ENCODE measurements around the gene MEIS2. TPM values are rescaled to one million over a fixed set of nuclear protein-coding genes. Genes with fewer than 3 reads are reported as not detected.

MEIS2 gene
- total RNA-seq, 1 donor from 2014 or later: 20.7 TPM

DNA sequence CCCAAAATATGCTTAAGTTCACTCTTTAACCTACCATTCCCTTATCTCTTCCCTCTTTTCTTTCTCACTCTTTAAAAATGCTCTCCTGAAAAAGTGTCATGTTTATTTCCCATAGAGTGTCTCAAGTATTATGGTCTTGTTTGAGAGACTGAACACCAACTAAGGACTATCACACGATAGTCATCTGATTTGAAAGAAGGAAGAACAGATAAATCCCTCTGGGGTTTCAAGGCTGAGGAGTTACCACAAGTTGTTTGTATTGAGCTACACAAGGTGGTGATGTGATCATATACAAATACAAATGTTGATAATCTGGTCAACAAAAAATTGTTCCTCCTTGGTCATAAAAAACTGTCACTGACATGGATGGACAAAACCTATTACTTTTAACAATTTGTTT is 13.8 kb downstream of the MEIS2 start:
- no peaks in the 10 kb centered on the region for H3K27me3 ChIP-seq (ENCODE audit: low read depth)
- DNase-seq: no peak
- intact Hi-C loops (cut with DNase I): no loop called here
- H3K4me1 ChIP-seq: peaks cover 18% of the 10 kb centered on the region
- ATAC-seq: no peak
- no peaks in the 10 kb centered on the region for H3K9me3 ChIP-seq
- peaks cover 27% of the 10 kb centered on the region for H3K36me3 ChIP-seq
- H3K4me3 ChIP-seq: no peak overlapping the region
- H3K27ac ChIP-seq: no peak overlapping the region
- TF ChIP-seq CTCF (IDR thresholded peaks at IDR 0.05): no peak

GRCh38 chr15:37086120-37086519 is 14.2 kb downstream of the MEIS2 start:
- Histone ChIP-seq H3K36me3 (peaks cover 30% of the 10 kb centered on the region), H3K9me3 (no peaks in the 10 kb centered on the region), H3K27me3 (ENCODE audit: low read depth) (no peaks in the 10 kb centered on the region), H3K4me1 (peaks cover 18% of the 10 kb centered on the region), H3K27ac (no peak overlapping the region), H3K4me3 (no peak overlapping the region)
- DNase-seq: no peak
- TF ChIP-seq CTCF (IDR thresholded peaks at IDR 0.05): no peak
- intact Hi-C loops (cut with DNase I): no loop called here
- no peak for ATAC-seq

GRCh38 chr15:37084602-37085001 is 15.7 kb downstream of the MEIS2 start:
- intact Hi-C loops (cut with DNase I): no loop called here
- no peak for TF ChIP-seq CTCF (IDR thresholded peaks at IDR 0.05)
- no peaks in the 10 kb centered on the region for H3K27me3 ChIP-seq (ENCODE audit: low read depth)
- no peak overlapping the region for H3K27ac ChIP-seq
- peaks cover 30% of the 10 kb centered on the region for H3K36me3 ChIP-seq
- H3K4me3 ChIP-seq: no peak overlapping the region
- DNase-seq (no peak), ATAC-seq (no peak)
- H3K4me1 ChIP-seq: peaks cover 18% of the 10 kb centered on the region
- no peaks in the 10 kb centered on the region for H3K9me3 ChIP-seq

DNA sequence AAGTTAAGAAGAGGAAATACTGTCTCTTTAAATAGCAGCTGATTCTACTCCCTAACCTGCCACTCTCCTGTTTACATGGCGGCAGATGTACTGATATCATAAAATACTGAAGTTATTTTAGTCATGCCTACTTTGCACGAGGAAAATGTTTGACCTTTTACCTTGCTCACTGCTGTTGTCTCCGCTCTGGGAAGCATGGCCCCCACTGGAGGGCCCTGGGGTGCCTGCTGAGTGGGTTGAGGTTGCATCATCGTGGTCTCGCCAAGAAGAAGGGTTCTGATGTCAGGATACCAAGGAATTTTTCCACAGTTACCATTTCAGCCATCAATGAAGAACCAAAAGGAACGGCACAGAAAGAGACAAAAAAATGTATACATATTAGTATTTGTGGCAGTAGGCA is 16.7 kb downstream of the MEIS2 start:
- intact Hi-C loops (cut with DNase I): no loop called here
- no peak overlapping the region for H3K27ac ChIP-seq
- peaks cover 30% of the 10 kb centered on the region for H3K36me3 ChIP-seq
- H3K9me3 ChIP-seq: no peaks in the 10 kb centered on the region
- ATAC-seq (no peak), DNase-seq (no peak)
- H3K4me3 ChIP-seq: no peak overlapping the region
- no peak for TF ChIP-seq CTCF (IDR thresholded peaks at IDR 0.05)
- no peaks in the 10 kb centered on the region for H3K27me3 ChIP-seq (ENCODE audit: low read depth)
- H3K4me1 ChIP-seq: peaks cover 18% of the 10 kb centered on the region

GRCh38 chr15:37081983-37082382 is 18.4 kb downstream of the MEIS2 start:
- Histone ChIP-seq H3K27me3 (ENCODE audit: low read depth) (no peaks in the 10 kb centered on the region), H3K9me3 (no peaks in the 10 kb centered on the region), H3K36me3 (peaks cover 24% of the 10 kb centered on the region), H3K27ac (no peak overlapping the region), H3K4me1 (peaks cover 18% of the 10 kb centered on the region), H3K4me3 (no peak overlapping the region)
- no peak for TF ChIP-seq CTCF (IDR thresholded peaks at IDR 0.05)
- ATAC-seq (peak in 1 of 2 donors; percentile 18), DNase-seq (no peak)
- intact Hi-C loops (cut with DNase I): no loop called here
